HUES48 (cell line): ENCODE results near the gene PELI2.

Source experiments
- H3K27ac ChIP-seq: one replicate; pipeline ENCODE4 v1.7.0; 2013; ENCODE audit warnings: low read depth, low read length, inconsistent platforms
- H3K27me3 ChIP-seq: 2 replicates; pipeline ENCODE4 v1.6.1; 2013; ENCODE audit warnings: mild to moderate bottlenecking, low read length; ENCODE audit not compliant: control insufficient read depth, insufficient read depth
- H3K36me3 ChIP-seq: 2 replicates; pipeline ENCODE4 v1.6.1; 2013; ENCODE audit warnings: low read length; ENCODE audit not compliant: control insufficient read depth, insufficient read depth
- H3K4me1 ChIP-seq: 2 replicates; pipeline ENCODE4 v1.6.1; 2013; ENCODE audit warnings: mild to moderate bottlenecking, low read length; ENCODE audit not compliant: control insufficient read depth, insufficient read depth
- H3K4me3 ChIP-seq: 2 replicates; pipeline ENCODE4 v1.5.1; 2013; ENCODE audit warnings: mild to moderate bottlenecking, low read depth, low read length
- H3K9ac ChIP-seq: 2 replicates; pipeline ENCODE4 v1.6.1; 2013; ENCODE audit warnings: mild to moderate bottlenecking, low read depth, low read length, moderate library complexity
- H3K9me3 ChIP-seq: 2 replicates; pipeline ENCODE4 v1.6.1; 2013; ENCODE audit warnings: low read length; ENCODE audit not compliant: control insufficient read depth, insufficient read depth

The PELI2 gene

GRCh38 chr14:56207626-56208292 lies 89.5 kb downstream of the PELI2 start:
- Histone ChIP-seq H3K27ac (no peak overlapping the region), H3K9ac (no peak overlapping the region), H3K27me3 (no peaks in the 10 kb centered on the region), H3K36me3 (no peaks in the 10 kb centered on the region), H3K4me3 (no peak overlapping the region), H3K9me3 (no peaks in the 10 kb centered on the region), H3K4me1 (no peaks in the 10 kb centered on the region)

- Histone ChIP-seq H3K27me3 (no peaks in the 10 kb centered on the region), H3K9me3 (no peaks in the 10 kb centered on the region), H3K4me3 (no peak overlapping the region), H3K36me3 (no peaks in the 10 kb centered on the region), H3K9ac (no peak overlapping the region), H3K4me1 (no peaks in the 10 kb centered on the region), H3K27ac (no peak overlapping the region)
These were observed 90.3 kb downstream of the PELI2 start for GRCh38 chr14:56208520-56208919.

GRCh38 chr14:56210571-56210970 lies 92.4 kb downstream of the PELI2 start:
- Histone ChIP-seq H3K9me3 (no peaks in the 10 kb centered on the region), H3K4me1 (no peaks in the 10 kb centered on the region), H3K9ac (no peak overlapping the region), H3K27ac (no peak overlapping the region), H3K36me3 (no peaks in the 10 kb centered on the region), H3K4me3 (no peak overlapping the region), H3K27me3 (no peaks in the 10 kb centered on the region)

- Histone ChIP-seq H3K4me1 (no peaks in the 10 kb centered on the region), H3K4me3 (no peak overlapping the region), H3K27ac (no peak overlapping the region), H3K9me3 (no peaks in the 10 kb centered on the region), H3K9ac (no peak overlapping the region), H3K36me3 (no peaks in the 10 kb centered on the region), H3K27me3 (no peaks in the 10 kb centered on the region)
These were observed 92.9 kb downstream of the PELI2 start for GRCh38 chr14:56211084-56211483.

- no peak overlapping the region for H3K9ac ChIP-seq
- H3K27me3 ChIP-seq, result no peaks in the 10 kb centered on the region
- no peaks in the 10 kb centered on the region for H3K9me3 ChIP-seq
- H3K4me3 ChIP-seq, result no peak overlapping the region
- H3K4me1 ChIP-seq, result no peaks in the 10 kb centered on the region
- no peaks in the 10 kb centered on the region for H3K36me3 ChIP-seq
- H3K27ac ChIP-seq, result no peak overlapping the region
These were observed 93.6 kb downstream of the PELI2 start for GRCh38 chr14:56211844-56212243.

- H3K9me3 ChIP-seq, result no peaks in the 10 kb centered on the region
- no peaks in the 10 kb centered on the region for H3K27me3 ChIP-seq
- no peaks in the 10 kb centered on the region for H3K36me3 ChIP-seq
- no peak overlapping the region for H3K9ac ChIP-seq
- no peaks in the 10 kb centered on the region for H3K4me1 ChIP-seq
- no peak overlapping the region for H3K4me3 ChIP-seq
- no peak overlapping the region for H3K27ac ChIP-seq
These were observed 94.3 kb downstream of the PELI2 start for GRCh38 chr14:56212521-56212920.

GRCh38 chr14:56213306-56213705 lies 95.1 kb downstream of the PELI2 start:
- no peaks in the 10 kb centered on the region for H3K9me3 ChIP-seq
- H3K27ac ChIP-seq, result no peak overlapping the region
- H3K9ac ChIP-seq, result no peak overlapping the region
- H3K4me1 ChIP-seq, result no peaks in the 10 kb centered on the region
- H3K4me3 ChIP-seq, result no peak overlapping the region
- no peaks in the 10 kb centered on the region for H3K36me3 ChIP-seq
- no peaks in the 10 kb centered on the region for H3K27me3 ChIP-seq

- Histone ChIP-seq H3K4me1 (no peaks in the 10 kb centered on the region), H3K36me3 (no peaks in the 10 kb centered on the region), H3K9ac (no peak overlapping the region), H3K27me3 (no peaks in the 10 kb centered on the region), H3K27ac (no peak overlapping the region), H3K9me3 (no peaks in the 10 kb centered on the region), H3K4me3 (no peak overlapping the region)
These were observed 97.0 kb downstream of the PELI2 start for GRCh38 chr14:56215180-56215579.

GRCh38 chr14:56216626-56217379 lies 98.6 kb downstream of the PELI2 start:
- Histone ChIP-seq H3K27me3 (no peaks in the 10 kb centered on the region), H3K4me3 (no peak overlapping the region), H3K36me3 (no peaks in the 10 kb centered on the region), H3K4me1 (no peaks in the 10 kb centered on the region), H3K9me3 (no peaks in the 10 kb centered on the region), H3K27ac (no peak overlapping the region), H3K9ac (no peak overlapping the region)

- no peaks in the 10 kb centered on the region for H3K36me3 ChIP-seq
- H3K9me3 ChIP-seq, result no peaks in the 10 kb centered on the region
- H3K4me1 ChIP-seq, result no peaks in the 10 kb centered on the region
- no peak overlapping the region for H3K27ac ChIP-seq
- H3K27me3 ChIP-seq, result no peaks in the 10 kb centered on the region
- no peak overlapping the region for H3K9ac ChIP-seq
- no peak overlapping the region for H3K4me3 ChIP-seq
These were observed 99.3 kb downstream of the PELI2 start for GRCh38 chr14:56217380-56218045.
